DLD1 (cell line): Measurements from ENCODE around the gene KBTBD4.
"Not testable (repeated sequence)": the region's sequence is repeated elsewhere in the genome, so short reads cannot be mapped to it uniquely, and the experiment has no call there.

Experiments used
- in situ Hi-C: cut with HindIII; loops from 2 replicates; pipeline ENCODE4 v1.10.0; 2017; ENCODE audit warnings: low sequenced_read_pairs

Gene KBTBD4

GRCh38 chr11:47529951-47530350 lies 48.8 kb downstream of the KBTBD4 start:
- in situ Hi-C loops = no loop called here

- in situ Hi-C loops = no loop called here
These were observed 51.6 kb downstream of the KBTBD4 start for GRCh38 chr11:47527186-47527585.

- in situ Hi-C loops = not testable (repeated sequence)
These were observed 52.7 kb downstream of the KBTBD4 start for GRCh38 chr11:47526032-47526431.

- in situ Hi-C loops = no loop called here
These were observed 54.4 kb downstream of the KBTBD4 start for GRCh38 chr11:47524291-47524874.

DNA sequence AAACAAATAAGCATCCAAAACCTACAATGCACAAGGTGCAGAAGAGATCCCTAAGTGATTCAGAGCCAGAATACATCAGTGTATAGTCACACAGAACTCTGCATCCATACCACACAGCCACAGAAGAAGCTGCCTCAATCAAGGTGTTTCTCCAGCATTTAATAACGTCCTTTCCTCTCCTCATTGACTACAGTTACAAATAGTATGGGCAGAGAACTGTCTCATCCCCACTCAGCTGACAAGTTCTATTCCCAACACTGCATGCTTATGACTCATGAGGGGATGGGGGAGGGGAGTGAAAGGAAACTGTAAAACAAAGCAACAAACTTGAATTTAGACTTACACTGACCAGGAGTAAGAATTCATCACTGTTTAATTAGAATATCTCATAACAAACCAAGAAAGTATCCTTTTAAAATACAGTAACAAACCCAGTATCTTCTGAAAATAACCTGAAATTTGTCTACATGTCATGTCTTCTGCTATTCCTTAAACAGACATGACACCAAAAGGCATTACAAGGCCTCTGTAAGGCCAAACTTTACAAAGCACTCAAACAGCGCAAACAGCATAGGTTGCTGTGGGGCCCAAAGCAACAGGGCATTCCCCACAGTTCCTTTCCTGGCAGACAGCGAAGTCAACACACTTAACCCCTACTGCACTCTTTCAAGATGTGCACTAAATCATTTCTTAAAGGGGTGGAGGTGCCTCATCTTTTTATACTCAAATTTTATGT lies 55.1 kb downstream of the KBTBD4 start:
- in situ Hi-C loops = no loop called here
